Suppressor macrophage treated with lipopolysaccharide for 4 hours (primary cell): ENCODE measurements around the gene HSPA9.
A peak's percentile ranks its signal among the peaks of the same experiment; 100 is the strongest.

Experiments used
- DNase-seq: peaks from one replicate; pipeline ENCODE4 v3.0.0-alpha.2; 2020

The HSPA9 gene

DNA sequence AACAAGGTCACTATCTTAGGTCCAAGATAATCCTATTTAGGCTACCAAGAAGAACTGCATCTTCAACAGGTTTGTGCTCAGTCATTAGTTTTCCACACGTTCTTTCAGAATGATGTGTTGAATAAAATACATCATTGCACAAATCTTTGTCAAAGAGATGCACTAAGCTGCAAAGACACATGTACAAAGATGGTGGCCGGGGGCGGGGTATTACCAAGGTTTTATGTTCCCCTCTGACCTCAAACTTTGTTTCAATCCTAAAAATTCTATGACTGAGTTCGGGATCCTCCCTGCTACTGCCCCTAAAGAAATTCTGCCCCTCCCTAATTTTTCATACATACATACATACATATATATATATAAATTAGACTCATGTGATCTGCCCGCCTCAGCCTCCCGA is 14.2 kb downstream of the HSPA9 start:
- DNase-seq, result no peak

DNA sequence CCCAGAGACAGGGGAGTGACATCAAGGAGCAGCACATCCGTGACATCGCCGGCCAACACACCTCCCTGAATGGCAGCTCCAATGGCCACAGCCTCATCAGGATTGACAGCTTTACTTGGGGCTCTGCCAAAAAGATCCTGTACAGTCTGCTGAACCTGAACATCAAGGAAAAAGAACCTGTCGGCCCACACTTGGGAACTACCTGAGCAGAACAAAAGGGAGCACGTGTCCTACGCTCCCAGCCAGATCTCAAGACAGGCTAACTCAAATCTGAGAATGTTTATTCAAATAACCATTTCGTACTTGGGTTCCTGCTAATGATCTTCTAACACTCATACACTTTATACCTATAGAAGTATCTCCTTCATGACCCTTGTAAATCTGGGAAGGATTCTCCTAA is 15.3 kb downstream of the HSPA9 start:
- DNase-seq, result no peak

DNA sequence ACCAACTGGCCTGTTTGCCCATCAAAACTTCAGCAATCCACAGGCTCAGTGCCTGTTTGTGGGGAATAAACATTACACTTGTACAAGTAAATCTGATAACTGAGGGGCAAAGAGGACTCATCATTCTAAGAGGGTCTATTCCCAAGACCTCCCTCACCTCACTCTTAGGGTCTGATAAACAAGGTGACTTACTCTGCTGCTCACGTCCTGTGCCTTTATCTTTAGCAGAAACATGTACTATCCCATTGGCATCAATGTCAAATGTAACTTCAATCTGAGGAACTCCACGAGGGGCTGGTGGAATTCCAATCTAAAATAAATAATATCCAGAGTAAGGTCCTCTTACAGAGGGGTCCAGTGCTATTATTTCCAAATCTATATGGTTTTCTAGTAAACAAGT is 17.5 kb downstream of the HSPA9 start:
- DNase-seq, result no peak

DNA sequence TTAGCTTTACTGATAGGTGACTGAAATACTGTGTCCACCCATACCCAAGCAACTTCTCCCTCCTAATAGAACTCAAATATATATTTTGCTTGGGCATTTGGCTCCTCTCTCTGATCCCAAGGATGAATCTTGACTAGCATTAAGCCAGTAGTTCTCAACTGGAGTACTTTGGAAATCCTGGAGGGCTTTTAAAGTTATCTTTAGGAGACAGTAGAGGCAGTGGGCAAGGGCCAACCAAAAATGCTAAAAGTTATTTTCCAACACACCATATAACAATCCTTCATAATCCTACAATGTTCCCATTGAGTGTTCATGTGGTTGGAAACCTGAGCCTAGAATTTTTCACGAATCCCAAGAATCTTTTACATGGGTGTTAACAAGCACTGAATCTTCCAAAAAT is 21.1 kb downstream of the HSPA9 start:
- no peak for DNase-seq

DNA sequence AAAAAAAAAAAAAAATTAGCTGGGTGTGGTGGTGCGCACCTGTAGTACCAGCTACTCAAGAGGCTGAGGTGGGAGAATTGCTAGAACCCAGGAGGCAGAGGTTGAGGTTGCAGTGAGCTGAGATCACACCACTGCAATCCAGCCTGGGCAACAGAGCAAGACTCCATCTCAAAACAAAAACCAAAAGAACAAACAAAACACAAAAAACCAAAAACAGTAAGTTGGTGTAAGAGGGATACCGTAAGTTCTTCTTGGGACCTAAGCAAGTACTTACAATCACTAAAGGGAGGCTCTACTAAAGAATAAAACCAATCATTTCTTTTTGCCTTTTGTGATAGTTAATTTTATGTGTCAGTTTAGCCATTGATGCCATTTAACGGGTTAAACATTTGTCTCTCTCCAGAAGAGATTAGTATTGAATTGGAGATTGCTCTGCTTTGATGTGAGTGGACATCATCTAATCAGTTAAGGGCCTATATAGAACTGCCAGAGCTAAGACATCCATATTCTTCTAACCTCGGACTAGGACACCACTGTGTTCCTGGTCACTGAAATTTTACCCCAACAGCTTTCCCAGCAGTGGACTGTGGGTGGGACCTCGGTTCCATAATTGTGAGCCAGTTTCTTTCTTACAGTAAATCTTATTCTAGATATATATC is 21.6 kb downstream of the HSPA9 start:
- DNase-seq, result no peak

DNA sequence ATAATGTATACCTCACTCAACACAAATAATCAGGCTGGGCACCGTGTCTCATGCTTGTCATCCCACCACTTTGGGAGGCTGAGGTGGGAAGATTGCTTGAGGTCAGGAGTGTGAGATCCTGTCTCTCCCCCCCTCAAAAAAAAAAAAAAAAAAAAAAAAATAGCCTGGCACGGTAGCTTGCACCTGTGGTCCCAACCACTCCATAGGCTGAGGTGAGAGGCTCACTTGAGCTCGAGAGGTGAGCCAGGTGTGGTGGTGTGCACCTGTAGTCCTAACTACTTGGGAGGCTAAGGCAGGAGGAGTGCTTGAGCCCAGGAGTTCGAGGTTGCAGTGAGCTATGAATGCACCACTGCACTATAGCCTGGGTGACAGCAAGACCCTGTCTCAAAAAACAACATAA is 22.5 kb downstream of the HSPA9 start:
- no peak for DNase-seq

DNA sequence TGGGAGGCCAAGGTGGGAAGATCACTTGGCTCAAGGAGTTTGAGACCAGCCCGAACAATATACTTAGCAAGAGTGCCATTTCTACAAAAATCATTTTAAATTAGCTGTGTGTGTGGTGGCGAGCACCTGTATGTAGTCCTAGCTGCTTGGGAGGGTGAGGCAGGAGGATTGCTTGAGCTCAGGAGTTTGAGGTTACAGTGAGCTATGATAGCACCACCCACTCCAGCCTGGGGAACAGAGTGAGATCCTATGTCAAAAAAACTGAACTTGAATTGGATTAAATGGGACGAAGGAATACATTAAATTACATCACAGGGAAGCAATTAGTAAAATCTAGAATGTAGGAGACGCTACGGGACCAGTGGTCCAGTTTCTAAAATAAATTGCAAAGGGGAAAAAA is 25.8 kb downstream of the HSPA9 start:
- no peak for DNase-seq

DNA sequence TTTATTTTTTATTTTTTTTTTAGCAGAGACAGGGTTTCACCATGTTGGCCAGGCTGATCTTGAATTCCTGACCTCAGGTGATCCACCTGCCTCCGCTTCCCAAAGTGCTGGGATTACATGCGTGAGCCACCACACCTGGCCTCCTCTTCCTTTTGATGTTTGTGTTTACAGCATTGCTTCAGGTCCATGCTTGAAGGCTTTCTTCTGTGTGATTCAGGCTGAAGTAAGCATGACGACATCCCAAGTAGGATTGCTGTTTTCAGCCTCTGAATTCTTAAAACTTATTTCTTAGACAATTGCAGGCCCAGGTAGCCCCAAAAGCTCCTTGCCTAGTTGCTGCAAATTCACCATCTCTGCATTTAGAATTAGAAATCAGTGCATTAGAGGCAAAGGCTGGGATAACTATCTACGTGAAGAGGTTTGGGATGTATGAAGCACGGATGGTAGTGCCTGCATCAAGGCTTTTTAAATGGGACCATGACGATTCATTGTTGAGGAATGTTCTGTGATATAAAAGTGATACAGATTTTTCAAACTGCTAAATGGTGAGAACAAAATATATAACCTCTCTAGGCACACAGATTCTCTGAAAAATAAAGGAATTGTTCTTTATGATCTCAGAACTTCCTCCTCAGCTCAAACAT is 29.2 kb downstream of the HSPA9 start:
- no peak for DNase-seq

DNA sequence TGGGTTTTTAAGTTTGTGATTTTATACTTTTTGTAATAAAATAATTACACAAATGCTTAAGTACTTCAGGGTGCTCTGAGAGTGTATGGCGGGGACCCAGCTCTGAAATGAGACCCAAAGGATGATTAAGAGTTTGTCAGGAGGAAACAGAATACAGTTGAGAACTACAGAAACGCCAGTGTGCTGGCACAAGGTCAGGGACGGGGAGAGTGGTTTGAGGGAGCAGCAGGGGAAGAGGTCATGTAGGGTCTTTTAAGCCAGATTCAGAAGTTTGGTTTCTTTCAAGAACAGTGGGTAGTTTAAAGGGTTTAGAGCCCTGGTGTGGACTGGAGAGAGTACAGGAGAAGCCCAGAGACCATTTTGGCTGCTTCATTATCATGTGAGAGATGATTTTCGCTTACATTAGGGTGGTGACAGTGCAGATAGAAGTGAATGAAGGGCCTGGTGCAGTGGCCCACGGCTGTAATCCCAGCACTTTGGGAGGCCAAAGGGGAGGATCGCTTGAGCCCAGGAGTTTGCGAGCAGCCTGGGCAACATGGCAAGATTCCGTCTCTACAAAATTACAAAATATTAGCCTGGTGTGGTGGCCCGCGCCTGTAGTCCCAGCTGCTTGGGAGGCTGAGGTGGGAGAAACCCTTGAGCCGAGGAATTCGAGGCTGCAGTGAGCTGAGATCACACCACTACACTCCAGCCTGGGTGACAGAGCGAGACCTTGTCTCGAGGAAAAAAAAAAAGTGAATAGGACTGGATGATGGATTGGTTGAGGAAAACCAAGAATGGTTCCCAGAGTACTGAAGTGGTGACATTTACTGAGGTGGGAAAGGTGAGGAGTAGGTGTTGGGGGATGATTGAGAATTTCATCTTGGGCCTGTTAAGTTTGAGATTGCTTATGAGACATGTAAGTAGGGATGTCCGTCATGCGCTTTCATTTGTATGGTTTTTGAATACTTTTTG is 30.7 kb downstream of the HSPA9 start:
- DNase-seq, result peak; percentile 40

DNA sequence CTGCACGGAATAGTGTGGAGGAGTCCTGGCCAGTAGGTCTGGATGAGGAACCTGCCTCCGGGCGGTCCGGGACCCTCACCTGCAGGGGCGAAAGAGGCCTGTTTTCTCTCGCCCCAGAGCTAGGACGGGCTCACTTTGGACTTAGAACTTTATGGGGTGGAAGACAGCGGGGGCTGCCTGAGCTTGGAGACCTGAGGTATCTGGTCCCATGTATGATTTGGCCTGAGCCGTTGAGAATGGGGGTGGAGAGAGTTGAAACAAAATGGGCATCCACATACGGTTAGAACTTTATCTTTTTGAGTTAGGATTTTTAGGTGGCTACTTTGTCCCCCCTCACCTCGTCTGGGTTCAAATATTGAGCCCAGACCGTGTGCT is 31.5 kb downstream of the HSPA9 start:
- no peak for DNase-seq

DNA sequence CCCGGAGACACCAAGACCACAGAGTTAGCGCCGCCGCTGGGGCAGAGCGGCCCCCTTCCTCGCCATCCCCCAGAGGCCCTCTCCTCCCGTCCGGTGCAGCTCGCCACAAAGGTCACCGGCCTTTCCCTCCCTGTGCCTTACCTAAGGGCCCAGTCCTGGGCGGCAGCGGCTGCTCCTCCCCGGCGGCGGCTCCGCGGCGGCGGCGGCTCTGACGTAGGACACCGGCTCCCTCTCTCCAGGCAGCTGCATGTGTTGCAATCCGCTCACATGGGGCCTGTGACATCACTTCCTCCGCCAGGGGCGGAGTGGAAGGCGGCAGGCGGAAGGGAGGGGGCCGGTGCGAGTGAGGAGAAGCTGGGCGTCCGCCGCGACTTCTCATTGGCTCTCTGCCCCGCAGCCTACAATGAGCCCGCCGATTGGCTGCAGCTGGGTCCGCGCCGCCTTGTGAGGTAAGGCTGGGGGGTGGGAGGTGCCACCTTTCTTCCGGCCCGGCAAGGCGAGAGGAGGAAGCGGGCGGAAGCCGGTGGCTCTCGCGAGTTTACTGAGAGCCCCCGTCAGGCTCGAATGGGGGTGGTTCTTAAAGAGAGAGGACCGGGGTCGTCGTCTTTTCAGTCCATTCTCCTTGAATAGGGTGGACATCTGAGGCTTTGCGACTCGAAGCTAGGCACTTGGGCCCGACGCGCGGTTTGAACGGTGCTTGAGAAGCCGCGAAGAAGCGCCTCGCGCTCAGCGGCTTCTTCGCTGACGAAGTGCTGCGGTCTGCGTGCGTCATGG is 32.1 kb downstream of the HSPA9 start, which contains the start of gene ETF1:
Gene ETF1, minus strand, starts transcription at position 281 of the 774 bp plus-strand sequence. CDS start 318 bp downstream, outside the sequence.
- peak; percentile 100 for DNase-seq

DNA sequence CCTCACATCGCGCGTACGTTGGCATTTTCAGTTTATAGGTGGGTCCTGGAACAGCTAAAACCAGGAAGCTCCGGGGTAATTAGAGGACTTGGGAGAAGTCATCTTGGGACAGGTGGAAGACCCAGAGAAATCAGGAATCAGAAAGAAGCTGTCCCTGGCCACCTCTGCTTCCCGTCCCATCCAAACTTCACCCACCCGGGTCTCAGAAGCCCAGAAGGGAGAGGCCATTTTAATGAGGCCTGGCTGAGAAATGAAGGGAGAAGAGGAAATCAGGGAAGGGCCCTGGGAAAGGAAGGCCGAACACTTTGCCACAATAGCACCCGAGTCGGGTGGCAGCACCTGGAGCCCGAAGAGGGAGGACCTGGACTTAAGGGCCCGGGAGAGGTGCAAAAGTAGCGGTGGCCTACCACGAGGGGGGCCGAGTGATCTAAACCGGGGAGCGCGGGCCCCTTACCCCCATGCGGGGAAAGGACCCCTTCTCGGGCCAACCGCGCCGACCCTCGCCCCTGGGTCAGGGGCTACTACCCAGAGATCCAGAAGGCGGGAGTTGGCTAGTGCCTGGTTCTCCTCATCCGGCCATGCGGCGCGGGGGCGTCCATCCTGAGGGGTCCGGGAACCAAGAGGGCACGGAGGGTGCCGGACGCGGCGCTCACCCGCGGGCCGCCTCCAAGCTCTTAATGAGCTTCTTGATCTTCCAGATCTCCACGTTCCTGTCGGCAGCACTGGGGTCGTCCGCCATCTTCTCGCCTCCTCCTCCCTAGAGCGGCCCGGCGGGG is 32.8 kb downstream of the HSPA9 start:
- no peak for DNase-seq

DNA sequence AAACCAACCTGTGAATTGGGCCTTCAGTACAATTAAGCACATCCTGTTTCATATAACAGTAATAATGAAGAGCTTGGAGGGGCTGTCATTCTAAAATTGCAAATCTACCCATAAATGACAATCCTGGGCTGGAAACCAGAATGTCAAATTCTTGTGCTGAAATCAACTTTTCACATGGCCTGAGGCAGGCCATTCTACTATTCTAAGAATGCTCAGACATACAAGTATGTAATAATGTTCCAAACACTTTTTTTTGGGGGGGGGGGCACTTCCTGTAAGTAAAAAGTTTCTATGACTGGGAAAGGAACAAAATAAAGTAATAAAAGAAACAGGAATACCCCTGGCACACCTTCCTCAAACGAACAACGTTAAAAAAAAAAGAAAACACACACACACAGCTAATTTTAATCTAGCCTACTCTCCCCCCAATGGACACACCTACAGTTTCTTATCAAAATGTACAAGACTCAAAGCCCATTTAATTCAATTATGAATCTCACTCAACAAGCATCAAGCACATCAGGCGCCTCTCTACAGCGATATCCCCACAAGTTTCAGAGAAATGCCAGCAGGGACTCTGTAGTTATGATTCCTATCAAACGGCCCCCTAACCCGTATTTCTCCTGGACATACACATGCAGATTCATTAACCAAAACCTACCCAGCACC is 33.6 kb downstream of the HSPA9 start:
- no peak for DNase-seq

DNA sequence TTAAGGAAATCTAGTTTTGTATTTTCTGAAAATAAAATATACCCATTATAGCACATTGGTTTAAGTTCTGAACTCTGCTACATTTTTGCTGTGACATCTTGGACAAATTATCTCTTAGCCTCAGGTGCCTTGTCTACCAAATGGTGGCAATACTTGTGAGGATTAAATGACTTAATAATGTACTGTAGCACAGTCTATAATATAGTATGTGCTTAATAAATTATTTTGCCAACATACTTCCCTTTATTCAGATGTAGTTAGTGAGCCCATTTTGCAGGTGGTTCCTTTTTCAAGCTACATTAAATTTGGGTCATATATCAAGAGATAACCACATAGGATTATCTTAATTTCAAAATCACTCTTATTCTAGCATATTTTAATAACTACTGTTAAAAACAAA is 35.4 kb downstream of the HSPA9 start:
- DNase-seq, result no peak

DNA sequence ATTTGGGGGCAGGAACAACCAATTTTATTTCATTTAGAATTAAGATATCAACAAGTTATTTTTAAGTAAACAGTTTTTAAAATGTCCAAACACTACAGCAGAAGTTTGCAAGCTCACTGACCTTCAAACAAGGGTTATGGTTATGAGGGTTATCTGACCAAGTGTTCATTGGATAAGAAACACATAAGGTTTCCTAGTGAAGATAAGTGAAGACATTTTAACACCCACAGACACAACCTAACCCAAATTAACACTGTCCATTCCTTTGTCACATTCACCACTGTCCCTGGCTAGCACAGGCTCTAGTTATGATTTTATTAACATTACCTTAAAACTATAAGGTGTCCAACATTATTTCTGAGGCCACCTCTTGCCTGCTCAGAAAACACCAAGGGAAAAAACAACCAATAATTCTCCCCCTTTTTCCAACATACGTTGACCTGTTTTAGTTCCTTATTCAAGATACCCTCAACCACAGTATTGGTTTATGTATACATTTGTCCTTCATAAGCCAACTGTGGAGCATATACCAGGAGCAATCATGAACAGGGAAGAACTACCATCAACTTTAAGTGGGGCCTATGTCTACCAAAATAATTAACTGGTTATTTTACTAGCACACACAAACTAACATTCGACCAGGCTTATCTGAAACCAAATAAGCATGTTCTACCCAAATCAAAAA is 36.1 kb downstream of the HSPA9 start:
- DNase-seq, result no peak

DNA sequence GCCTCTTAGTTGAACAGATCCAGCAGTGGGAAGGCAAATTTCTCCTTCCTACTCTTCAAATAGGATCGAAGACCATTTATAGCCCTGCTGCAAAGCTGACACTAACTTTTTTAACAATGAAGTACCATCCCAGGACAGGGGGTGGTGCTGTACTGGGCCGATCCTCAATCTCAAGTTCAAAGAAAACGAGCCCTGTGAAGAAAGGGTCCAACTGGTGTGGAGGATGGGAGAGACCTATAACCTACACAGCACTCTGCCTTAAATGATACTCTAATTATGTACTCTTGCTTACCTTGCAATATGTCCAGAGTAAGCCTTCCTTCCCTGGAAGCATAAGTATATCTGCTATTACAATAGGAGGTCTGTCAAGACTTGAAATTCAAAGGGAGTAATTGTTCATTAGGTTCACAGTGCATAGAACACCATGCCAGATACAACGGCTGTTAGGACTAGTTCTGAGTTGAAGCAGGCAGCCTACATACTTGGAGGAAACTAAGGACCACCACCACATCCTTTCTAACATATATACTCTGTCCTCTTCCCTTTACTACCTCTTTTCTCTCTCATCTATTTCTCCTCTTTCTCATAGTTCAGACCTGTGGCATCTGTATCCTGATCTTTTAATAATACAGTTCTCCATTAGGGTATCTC is 38.4 kb downstream of the HSPA9 start:
- no peak for DNase-seq

DNA sequence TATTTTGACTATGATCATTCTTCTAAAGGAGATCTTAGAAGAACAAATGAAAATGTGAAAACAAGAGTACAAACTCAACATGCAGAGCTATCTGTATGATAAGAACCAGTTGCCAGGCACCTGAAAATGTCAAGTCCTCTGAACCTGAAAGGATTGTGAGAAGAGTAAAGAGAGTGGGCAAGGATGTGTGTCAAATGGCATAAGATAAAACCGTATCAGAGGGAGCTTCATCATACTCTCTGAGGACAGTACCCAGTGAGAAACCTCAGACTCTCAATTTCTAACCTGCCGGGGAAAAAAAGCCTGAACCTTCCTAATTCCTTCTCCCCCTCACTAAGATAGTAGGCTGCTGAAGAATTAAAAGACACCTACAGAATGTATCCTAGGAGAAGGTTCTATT is 39.0 kb downstream of the HSPA9 start:
- no peak for DNase-seq

DNA sequence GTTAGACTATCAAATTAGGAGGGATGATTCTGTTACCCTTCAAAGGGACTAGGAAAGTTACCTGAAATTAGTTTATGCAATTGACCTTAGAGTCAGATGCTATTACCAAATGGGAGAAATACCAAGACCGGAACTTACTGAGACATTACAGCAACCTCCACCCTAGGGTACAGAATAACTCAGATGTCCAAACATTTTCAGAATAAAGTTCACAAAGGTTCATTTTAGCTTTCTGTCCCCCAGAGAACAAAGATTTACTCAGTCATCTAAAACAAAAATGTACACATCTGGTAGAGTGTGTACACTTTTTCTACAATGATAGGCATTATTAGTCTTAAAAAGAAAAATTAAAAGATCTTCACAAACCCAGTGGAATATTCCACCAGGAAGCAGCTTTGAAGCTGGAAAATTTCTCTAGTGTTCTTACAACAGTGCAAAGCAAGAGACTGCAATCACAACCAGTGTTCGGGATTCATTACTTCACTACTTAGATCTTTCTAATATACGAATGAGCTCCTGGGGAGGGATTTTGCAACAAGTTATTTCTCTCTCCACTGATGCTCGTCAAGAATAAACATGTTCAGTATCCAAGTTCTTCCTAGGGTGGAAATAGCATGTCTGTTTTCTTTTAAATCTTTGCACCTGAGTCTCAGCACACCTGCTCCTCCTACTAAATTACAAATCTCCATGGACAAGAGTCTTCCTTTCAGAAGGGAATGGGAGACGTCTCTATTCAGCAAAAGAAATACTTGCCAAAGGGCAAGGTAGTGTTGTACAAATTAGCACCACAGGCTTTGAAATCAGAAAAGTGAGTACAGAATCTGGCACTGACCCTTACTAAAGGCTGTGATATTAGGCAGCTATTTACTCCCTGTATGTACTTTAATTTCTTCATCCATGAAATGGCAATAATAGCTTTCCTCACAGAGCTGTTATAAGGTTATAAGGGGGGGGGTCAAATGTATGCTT is 40.9 kb downstream of the HSPA9 start:
- no peak for DNase-seq

DNA sequence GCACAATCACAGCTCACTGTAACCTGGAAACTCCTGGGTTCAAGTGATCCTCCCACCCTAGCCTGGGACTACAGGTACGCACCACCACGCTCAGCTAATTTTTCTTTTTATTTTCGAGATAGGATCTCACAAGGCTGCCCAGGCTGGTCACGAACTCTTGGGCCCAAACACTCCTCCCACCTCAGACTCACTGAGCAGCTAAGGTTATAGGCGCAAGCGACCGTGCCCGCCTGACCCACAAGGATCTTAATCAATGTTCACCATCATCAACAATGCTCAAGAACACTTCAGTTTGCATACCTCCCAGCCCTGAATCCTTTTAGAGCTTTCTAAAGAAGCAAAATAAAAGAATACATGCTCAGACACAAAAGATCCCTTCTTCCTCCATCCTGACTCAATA is 45.4 kb downstream of the HSPA9 start:
- no peak for DNase-seq
